Fibroblast of villous mesenchyme (primary cell): ENCODE results near the gene RBBP8NL. TPM values are rescaled to one million over a fixed set of nuclear protein-coding genes. Genes with fewer than 3 reads are reported as not detected.

ENCODE experiments used
- DNase-seq: peaks from one replicate; pipeline ENCODE4 v3.0.0-alpha.2; 2010; ENCODE audit warnings: low read depth
- H3K4me3 ChIP-seq: 2 replicates; pipeline ENCODE4 v1.5.1; 2011; ENCODE audit warnings: low read depth, mild to moderate bottlenecking, low read length
- total RNA-seq: library from RNA; depleted of rRNA; stranded (reverse); fragments of >200 nt; gene quantifications from 2 replicates; pipeline ENCODE4 v1.2.3, GENCODE V29; 2012
- TF ChIP-seq, protein P1 (sequence below): IDR thresholded peaks from 2 replicates; pipeline ENCODE4 v1.5.1; 2012; ENCODE audit warnings: low read depth, mild to moderate bottlenecking, low read length; ENCODE audit not compliant: insufficient read depth

Gene RBBP8NL
- total RNA-seq, 1 donor, result not detected

DNA sequence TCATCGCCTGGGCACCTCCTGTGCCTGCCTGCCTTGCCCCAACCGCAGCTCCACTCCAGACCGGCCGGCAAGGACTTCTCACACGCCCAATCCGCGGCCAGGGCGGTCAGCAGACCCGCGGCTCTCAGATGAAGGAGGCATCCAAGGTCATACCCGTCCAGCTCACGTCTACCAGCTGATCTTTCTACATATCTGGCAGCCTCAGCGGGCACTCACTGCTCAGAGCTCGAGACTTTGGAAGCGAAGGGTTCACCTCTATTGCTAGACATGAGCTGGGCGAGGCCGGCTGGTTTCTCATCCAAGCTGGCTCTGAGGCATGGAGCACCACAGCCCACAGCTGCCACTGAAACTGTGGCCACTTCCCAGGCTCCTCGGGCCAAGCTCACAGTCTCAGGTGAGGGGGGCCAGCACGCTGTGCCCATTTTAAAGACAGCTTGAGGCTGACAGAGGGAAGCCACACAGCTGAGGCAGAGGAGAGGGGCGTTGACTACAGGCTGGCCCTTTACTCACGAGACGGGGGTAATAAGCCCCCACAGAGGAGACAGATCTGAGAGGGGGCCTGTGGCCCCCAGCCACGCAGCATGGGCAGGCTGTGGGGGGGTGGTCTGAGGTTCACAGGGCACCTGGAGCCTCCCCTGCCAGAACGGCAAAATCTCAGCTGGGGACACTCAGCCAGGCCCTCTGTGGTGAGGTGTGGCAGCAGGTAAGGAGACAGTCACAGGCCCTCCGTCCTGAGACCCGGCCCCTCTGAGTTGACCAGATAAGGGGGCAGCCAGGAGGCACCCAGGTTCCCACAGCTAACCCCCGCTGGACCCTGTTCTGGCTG is 62.2 kb downstream of the RBBP8NL start:
- no peak for DNase-seq
- peak overlapping the region; percentile 77 for H3K4me3 ChIP-seq
- TF ChIP-seq, protein P1, sequence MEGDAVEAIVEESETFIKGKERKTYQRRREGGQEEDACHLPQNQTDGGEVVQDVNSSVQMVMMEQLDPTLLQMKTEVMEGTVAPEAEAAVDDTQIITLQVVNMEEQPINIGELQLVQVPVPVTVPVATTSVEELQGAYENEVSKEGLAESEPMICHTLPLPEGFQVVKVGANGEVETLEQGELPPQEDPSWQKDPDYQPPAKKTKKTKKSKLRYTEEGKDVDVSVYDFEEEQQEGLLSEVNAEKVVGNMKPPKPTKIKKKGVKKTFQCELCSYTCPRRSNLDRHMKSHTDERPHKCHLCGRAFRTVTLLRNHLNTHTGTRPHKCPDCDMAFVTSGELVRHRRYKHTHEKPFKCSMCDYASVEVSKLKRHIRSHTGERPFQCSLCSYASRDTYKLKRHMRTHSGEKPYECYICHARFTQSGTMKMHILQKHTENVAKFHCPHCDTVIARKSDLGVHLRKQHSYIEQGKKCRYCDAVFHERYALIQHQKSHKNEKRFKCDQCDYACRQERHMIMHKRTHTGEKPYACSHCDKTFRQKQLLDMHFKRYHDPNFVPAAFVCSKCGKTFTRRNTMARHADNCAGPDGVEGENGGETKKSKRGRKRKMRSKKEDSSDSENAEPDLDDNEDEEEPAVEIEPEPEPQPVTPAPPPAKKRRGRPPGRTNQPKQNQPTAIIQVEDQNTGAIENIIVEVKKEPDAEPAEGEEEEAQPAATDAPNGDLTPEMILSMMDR, result no peak

DNA sequence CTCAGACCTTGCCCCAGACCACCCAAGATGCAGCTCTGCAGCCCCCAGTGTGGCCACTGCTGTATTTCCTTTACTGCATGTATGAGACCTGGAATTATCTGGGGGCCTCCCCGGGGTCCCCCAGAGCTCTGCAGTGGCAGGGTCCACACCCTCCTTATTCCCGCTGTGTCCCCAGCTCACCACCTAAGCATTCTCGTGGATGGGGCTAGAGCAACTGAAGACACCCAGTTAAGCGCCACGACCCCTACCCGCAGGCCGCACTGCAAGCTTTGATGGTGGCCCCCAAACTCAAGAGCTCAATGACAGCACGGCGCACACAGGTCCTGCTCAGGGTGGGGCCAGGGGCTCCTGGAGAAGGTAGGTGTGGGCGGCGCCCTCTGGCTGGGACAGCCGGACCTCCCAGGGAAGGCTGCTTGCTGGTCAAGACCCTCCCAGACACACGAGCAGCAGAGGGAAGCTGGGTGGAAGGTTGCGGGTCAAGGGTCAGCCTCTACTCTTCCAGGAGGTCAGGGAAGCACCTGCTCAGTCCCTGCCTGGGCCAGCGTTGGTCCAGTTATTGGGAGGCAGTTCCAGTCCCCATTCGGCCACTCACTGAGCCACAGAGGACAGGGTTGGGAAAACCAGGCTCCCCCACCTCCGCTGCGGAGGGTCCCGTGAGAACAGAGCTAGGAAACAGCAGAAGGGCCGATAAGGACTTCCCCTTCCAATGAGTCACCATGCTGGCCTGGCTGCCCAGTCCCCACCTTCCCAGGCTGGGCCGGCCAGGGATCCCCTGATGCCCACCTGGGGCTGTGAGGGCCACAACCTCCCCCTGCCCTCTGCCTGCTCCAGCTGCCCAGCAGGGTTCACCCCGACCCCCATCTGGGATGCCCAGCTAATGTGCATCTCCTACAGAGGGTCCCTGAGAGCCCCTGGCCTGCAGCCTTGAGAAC is 63.2 kb downstream of the RBBP8NL start:
- TF ChIP-seq, protein P1, result no peak
- peak overlapping the region; percentile 77 for H3K4me3 ChIP-seq
- DNase-seq, result peak; percentile 56

DNA sequence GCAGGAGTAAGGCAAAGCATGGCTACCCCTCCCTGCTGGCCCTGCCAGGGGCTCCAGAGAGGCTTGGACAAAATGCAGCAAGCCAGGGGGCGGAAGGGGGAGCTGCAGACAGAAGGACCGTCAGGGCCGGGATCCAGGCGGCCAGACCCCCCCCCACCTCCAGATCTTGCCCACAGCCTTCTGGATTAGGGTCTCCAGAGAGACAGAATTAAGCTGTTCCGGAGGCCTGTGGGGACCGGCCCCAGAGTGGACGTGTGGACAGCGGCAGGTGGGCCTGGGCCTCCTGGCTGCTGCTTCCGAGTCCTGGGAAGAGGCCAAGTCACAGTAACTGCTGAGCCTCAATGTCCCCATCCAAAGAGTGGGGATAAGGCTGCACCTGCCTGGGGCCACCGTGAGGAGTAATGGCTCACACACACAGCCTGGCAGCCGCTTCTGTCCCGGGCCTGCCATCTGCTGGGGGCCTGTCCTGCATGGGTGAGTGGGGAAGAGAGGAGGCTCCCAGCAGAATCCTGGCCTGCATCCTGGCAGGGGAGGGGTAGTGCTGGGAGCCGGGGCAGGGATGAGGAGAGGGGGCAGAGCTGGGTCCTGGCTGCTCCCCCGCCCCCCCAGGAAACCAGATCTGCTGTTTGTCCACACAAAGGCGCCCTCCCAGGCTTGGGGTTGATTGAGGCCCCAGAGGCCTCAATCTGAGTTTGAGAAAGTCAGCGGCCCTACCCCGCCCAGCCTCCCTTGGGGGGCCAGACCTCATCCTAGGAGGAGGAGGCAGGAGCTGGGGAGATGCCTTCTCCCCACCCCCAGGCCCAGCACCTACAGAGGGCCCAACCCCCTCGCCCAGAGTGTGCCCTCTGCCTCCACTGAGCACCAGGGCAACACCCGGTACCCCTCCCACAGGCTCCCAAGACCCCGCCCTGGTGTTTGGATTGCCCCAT is 64.1 kb downstream of the RBBP8NL start:
- TF ChIP-seq, protein P1, result peak; percentile 20
- H3K4me3 ChIP-seq, result no peak overlapping the region
- no peak for DNase-seq

DNA sequence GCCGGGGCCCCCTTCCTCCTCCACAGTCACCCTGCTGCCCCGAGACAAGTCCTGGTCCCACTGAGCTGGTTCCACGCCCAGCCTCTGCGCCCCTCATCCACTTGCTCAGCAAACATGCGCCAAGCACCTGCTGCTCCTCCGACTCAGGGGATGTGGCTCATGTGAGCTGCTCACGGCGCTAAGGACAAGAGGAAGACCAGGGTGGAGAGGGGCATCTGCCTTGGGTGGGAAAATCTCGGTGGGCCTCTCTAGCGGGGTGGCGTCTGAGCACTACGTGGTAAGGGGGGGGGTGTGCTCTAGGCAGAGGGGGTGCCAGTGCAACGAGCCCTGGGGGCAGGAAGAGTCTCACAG is 64.8 kb downstream of the RBBP8NL start:
- no peak for DNase-seq
- TF ChIP-seq, protein P1, result no peak
- no peak overlapping the region for H3K4me3 ChIP-seq

DNA sequence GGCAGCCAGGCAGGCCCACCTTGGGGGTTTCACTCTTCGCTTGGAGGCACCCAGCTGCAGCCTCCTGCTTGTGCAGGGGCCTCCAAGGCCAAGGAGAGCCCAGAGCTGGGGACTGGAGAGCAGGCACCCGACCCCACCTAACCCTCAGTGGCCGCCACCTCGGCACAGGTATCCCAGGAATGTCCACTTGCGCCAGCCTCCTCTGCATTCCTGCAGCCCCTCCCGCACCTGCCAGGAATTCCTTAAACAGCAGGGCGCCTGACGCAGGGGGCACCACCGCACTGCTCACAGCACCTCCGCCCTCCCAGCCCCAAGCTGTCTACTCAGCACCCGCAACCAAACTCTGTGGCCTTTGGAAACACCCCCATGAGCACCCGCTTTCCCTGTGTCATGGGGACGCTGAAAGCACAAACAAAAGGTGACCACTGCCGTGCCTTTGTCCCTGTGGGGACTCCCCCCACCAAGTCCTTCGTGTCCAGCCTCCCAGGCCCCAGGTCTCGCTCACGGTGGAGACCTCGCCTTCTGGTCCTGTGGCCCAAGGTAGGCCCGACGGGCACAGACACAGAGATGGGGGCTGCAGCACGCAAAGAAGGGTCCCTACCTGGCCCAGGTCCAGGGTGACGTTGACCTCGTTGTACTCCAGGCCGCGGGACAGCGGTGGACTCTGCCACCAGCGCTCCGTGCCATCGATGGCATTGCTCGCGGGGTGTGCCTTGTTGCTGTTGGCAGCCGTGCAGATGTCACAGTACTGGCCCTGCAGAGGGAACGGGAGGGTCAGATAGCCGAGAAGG is 65.3 kb downstream of the RBBP8NL start:
- DNase-seq, result no peak
- TF ChIP-seq, protein P1, result no peak

More for the DNA sequence above, 65.3 kb downstream of the RBBP8NL start:
- H3K4me3 ChIP-seq, result no peak overlapping the region
